Renal cortex interstitium (tissue), 11 donors: ENCODE measurements around the gene NELFA. TPM values are rescaled to one million over a fixed set of nuclear protein-coding genes. Genes with fewer than 3 reads are reported as not detected.

Experiments used
- DNase-seq, 11 donors: peaks; one replicate each; pipeline ENCODE4 v3.0.0-alpha.2; 2013; ENCODE audit warnings: low read depth in 9 of 11, low spot score in 4 of 11; ENCODE audit errors: extremely low read depth in 1 of 11
- polyA plus RNA-seq, 3 donors: library from polyadenylated mRNA; unstranded; fragments of 120-200 nt; gene quantifications; one replicate each; pipeline ENCODE4 v1.2.1, GENCODE V29; 2013; ENCODE audit not compliant: insufficient read length in 3 of 3

The NELFA gene
- polyA plus RNA-seq, 3 donors: 27.3 to 47.6 (median 38.4) TPM

GRCh38 chr4:1975391-1975801, 33.4 kb downstream of the NELFA start:
- no peak for DNase-seq

- no peak for DNase-seq
Measured at GRCh38 chr4:1974840-1975239, 33.9 kb downstream of the NELFA start.

- DNase-seq: no peak
Measured at GRCh38 chr4:1973661-1974060, 35.1 kb downstream of the NELFA start.

GRCh38 chr4:1973218-1973617, 35.6 kb downstream of the NELFA start:
- no peak for DNase-seq

- no peak for DNase-seq
Measured at GRCh38 chr4:1972414-1972813, 36.4 kb downstream of the NELFA start.

- DNase-seq: no peak
Measured at GRCh38 chr4:1971456-1972200, 37.1 kb downstream of the NELFA start.

- DNase-seq: no peak
Measured at GRCh38 chr4:1970926-1971325, 37.8 kb downstream of the NELFA start.

- DNase-seq: no peak
Measured at GRCh38 chr4:1969928-1970723, 38.6 kb downstream of the NELFA start.

- no peak for DNase-seq
Measured at GRCh38 chr4:1968686-1969295, 40.0 kb downstream of the NELFA start.

GRCh38 chr4:1967512-1968149, 41.1 kb downstream of the NELFA start:
- DNase-seq: no peak

GRCh38 chr4:1964971-1965370, 43.8 kb downstream of the NELFA start:
- DNase-seq: no peak

- no peak for DNase-seq
Measured at GRCh38 chr4:1964443-1964842, 44.3 kb downstream of the NELFA start.

- no peak for DNase-seq
Measured at GRCh38 chr4:1962980-1963379, 45.8 kb downstream of the NELFA start.

GRCh38 chr4:1961563-1961962, 47.2 kb downstream of the NELFA start:
- no peak for DNase-seq

- no peak for DNase-seq
Measured at GRCh38 chr4:1961038-1961437, 47.7 kb downstream of the NELFA start.

- no peak for DNase-seq
Measured at GRCh38 chr4:1960170-1960825, 48.5 kb downstream of the NELFA start.

- no peak for DNase-seq
Measured at GRCh38 chr4:1959104-1959384, 49.7 kb downstream of the NELFA start.

- DNase-seq: no peak
Measured at GRCh38 chr4:1958276-1959103, 50.3 kb downstream of the NELFA start.

GRCh38 chr4:1956631-1957030, 52.1 kb downstream of the NELFA start:
- DNase-seq: no peak
